SK-N-MC (cell line): ENCODE measurements around the gene WNK1.

ENCODE experiments used
- EZH2 ChIP-seq: fragments of 200-600 bp; sonication (generic); IDR thresholded peaks from one replicate; pipeline ENCODE4 v1.6.1; 2017; ENCODE audit warnings: antibody characterized with exemption
- POLR2AphosphoS5 ChIP-seq: IDR thresholded peaks from 2 replicates; pipeline ENCODE4 v1.6.1; 2012; ENCODE audit warnings: mild to moderate bottlenecking, low read depth, low read length, borderline replicate concordance

GRCh38 chr12:724194-724855, 28.1 kb upstream of the WNK1 start:
- TF ChIP-seq POLR2AphosphoS5 (no peak), EZH2 (no peak)
